Measurements from ENCODE around the gene CTNND1.

CTNND1 gene

DNA sequence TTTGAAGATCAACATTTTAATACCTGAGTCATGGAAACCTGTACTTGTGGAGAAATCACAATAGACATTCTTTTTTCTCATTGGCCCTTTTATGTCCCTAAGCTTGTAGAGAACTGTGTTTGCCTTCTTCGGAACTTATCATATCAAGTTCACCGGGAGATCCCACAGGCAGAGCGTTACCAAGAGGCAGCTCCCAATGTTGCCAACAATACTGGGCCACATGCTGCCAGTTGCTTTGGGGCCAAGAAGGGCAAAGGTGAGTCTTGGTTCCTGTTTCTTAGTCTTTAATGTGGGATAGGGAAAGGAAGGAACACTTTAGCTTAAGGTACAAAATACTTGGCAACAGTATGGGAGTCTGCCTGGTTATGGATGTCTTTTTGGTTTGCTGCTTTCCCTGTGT, 44.2 kb downstream of the CTNND1 start:
- TF ChIP-seq POLR2AphosphoS5 (IDR thresholded peaks at IDR 0.05; ENCODE audit: low read depth, low read length), result no peak
- no peak for TF ChIP-seq TAF1 (IDR thresholded peaks at IDR 0.05; ENCODE audit: borderline replicate concordance, insufficient read depth, low read length)
- TF ChIP-seq SIN3A (IDR thresholded peaks at IDR 0.05; ENCODE audit: borderline replicate concordance, insufficient read depth, low read length), result no peak
- no peak for TF ChIP-seq FOXP2 (optimal IDR thresholded peaks at IDR 0.05; ENCODE audit: borderline replicate concordance, extremely low read depth, extremely low read length, insufficient read depth)
- TF ChIP-seq, protein P1, sequence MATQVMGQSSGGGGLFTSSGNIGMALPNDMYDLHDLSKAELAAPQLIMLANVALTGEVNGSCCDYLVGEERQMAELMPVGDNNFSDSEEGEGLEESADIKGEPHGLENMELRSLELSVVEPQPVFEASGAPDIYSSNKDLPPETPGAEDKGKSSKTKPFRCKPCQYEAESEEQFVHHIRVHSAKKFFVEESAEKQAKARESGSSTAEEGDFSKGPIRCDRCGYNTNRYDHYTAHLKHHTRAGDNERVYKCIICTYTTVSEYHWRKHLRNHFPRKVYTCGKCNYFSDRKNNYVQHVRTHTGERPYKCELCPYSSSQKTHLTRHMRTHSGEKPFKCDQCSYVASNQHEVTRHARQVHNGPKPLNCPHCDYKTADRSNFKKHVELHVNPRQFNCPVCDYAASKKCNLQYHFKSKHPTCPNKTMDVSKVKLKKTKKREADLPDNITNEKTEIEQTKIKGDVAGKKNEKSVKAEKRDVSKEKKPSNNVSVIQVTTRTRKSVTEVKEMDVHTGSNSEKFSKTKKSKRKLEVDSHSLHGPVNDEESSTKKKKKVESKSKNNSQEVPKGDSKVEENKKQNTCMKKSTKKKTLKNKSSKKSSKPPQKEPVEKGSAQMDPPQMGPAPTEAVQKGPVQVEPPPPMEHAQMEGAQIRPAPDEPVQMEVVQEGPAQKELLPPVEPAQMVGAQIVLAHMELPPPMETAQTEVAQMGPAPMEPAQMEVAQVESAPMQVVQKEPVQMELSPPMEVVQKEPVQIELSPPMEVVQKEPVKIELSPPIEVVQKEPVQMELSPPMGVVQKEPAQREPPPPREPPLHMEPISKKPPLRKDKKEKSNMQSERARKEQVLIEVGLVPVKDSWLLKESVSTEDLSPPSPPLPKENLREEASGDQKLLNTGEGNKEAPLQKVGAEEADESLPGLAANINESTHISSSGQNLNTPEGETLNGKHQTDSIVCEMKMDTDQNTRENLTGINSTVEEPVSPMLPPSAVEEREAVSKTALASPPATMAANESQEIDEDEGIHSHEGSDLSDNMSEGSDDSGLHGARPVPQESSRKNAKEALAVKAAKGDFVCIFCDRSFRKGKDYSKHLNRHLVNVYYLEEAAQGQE (IDR thresholded peaks at IDR 0.05; ENCODE audit: insufficient read depth in 1 of 2, low read depth in 2 of 2, low read length in 2 of 2), result no peak

DNA sequence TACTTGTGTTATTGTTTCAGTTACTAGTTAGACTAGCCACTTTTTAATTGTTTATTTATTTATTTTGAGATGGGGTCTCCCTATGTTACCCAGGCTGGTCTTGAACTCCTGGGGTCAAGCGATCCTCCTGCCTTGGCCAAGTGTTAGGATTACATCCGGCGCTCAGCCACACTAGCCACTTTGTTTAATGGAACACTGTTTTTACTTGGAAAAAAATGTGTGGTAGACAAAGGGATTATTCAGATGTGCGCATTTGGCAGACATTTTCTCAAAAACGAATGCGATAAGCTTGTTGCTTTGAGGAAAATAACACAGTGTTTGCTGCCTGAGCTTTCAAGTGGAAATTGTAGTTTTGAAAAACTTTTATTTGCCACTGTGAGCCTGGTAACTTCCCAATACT, 51.0 kb downstream of the CTNND1 start:
- TF ChIP-seq SIN3A (IDR thresholded peaks at IDR 0.05; ENCODE audit: borderline replicate concordance, insufficient read depth, low read length), result no peak

DNA sequence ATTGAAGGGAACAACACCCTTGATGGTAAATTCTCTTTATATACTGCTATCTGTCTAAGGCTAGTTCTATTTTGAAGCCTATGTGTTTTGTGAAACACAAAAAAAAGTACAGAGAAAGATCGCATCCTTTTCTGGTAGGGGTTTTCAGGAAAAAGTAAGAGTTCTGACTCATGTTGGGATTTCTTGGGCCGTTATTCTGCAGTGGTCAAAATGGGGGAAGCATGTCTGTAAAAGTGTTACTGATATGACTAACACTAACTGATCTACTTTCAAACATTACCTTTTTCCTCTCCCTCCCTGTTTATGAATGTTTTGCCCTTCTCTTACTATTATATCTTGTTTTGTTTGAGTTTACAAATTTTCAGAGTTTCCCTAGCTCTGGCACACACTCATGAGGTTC, 53.9 kb downstream of the CTNND1 start:
- TF ChIP-seq SIN3A (IDR thresholded peaks at IDR 0.05; ENCODE audit: borderline replicate concordance, insufficient read depth, low read length) (no peak), FOXP2 (optimal IDR thresholded peaks at IDR 0.05; ENCODE audit: borderline replicate concordance, extremely low read depth, extremely low read length, insufficient read depth) (no peak), POLR2AphosphoS5 (IDR thresholded peaks at IDR 0.05; ENCODE audit: low read depth, low read length) (no peak), TAF1 (IDR thresholded peaks at IDR 0.05; ENCODE audit: borderline replicate concordance, insufficient read depth, low read length) (no peak)
- TF ChIP-seq, protein P1 (IDR thresholded peaks at IDR 0.05; ENCODE audit: insufficient read depth in 1 of 2, low read depth in 2 of 2, low read length in 2 of 2), result no peak

DNA sequence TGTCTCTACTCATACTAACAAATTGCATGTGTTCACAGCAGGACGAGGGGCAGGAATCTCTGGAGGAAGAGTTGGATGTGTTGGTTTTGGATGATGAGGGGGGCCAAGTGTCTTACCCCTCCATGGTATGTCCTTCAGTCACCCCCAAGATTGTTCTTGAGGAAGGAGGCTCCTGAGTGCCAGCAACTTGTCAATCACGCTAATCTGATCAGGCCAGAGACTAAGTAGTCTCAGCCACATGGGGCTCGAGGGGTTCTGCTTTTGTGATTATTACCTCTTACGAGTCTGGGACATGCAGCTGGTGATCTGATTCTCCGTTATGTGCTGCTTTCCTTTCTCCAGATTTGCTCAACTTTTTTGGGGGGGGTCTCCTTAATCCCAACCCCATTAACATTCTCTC, 54.3 kb downstream of the CTNND1 start:
- TF ChIP-seq FOXP2 (optimal IDR thresholded peaks at IDR 0.05; ENCODE audit: borderline replicate concordance, extremely low read depth, extremely low read length, insufficient read depth) (no peak), POLR2AphosphoS5 (IDR thresholded peaks at IDR 0.05; ENCODE audit: low read depth, low read length) (no peak), TAF1 (IDR thresholded peaks at IDR 0.05; ENCODE audit: borderline replicate concordance, insufficient read depth, low read length) (no peak), SIN3A (IDR thresholded peaks at IDR 0.05; ENCODE audit: borderline replicate concordance, insufficient read depth, low read length) (no peak)
- TF ChIP-seq, protein P1 (IDR thresholded peaks at IDR 0.05; ENCODE audit: insufficient read depth in 1 of 2, low read depth in 2 of 2, low read length in 2 of 2), result no peak

DNA sequence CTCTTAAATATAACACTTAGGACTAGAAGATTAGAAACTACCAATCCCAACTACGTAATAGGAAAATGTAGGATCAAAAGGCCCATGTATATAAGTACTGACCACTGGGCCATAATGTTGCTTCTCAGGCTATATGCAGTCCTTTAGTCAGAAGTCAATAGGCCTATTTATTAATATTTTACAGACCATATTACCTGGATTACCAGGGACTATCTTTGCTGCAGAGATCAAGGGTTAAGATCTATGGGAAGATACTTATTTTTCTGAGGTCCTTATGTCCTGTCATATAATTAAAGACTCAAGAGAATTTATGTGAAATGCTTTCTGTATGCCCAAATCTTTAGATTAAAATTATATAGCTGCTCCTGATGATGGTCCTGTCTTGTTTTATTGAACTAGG, 57.2 kb downstream of the CTNND1 start:
- TF ChIP-seq SIN3A (IDR thresholded peaks at IDR 0.05; ENCODE audit: borderline replicate concordance, insufficient read depth, low read length) (no peak), POLR2AphosphoS5 (IDR thresholded peaks at IDR 0.05; ENCODE audit: low read depth, low read length) (no peak), TAF1 (IDR thresholded peaks at IDR 0.05; ENCODE audit: borderline replicate concordance, insufficient read depth, low read length) (no peak), FOXP2 (optimal IDR thresholded peaks at IDR 0.05; ENCODE audit: borderline replicate concordance, extremely low read depth, extremely low read length, insufficient read depth) (no peak)
- TF ChIP-seq, protein P1 (IDR thresholded peaks at IDR 0.05; ENCODE audit: insufficient read depth in 1 of 2, low read depth in 2 of 2, low read length in 2 of 2), result no peak

Data from PFSK-1 (cell line).